ELF-1 (cell line): ENCODE results near the gene RGMB.
A peak's percentile ranks its signal among the peaks of the same experiment; 100 is the strongest.
"Not testable (repeated sequence)": the region's sequence is repeated elsewhere in the genome, so short reads cannot be mapped to it uniquely, and the experiment has no call there.

Source experiments
- DNase-seq: peaks from one replicate; pipeline ENCODE4 v3.0.0-alpha.2; 2016; ENCODE audit warnings: low read depth, low spot score

The RGMB gene, protein sequence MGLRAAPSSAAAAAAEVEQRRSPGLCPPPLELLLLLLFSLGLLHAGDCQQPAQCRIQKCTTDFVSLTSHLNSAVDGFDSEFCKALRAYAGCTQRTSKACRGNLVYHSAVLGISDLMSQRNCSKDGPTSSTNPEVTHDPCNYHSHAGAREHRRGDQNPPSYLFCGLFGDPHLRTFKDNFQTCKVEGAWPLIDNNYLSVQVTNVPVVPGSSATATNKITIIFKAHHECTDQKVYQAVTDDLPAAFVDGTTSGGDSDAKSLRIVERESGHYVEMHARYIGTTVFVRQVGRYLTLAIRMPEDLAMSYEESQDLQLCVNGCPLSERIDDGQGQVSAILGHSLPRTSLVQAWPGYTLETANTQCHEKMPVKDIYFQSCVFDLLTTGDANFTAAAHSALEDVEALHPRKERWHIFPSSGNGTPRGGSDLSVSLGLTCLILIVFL

DNA sequence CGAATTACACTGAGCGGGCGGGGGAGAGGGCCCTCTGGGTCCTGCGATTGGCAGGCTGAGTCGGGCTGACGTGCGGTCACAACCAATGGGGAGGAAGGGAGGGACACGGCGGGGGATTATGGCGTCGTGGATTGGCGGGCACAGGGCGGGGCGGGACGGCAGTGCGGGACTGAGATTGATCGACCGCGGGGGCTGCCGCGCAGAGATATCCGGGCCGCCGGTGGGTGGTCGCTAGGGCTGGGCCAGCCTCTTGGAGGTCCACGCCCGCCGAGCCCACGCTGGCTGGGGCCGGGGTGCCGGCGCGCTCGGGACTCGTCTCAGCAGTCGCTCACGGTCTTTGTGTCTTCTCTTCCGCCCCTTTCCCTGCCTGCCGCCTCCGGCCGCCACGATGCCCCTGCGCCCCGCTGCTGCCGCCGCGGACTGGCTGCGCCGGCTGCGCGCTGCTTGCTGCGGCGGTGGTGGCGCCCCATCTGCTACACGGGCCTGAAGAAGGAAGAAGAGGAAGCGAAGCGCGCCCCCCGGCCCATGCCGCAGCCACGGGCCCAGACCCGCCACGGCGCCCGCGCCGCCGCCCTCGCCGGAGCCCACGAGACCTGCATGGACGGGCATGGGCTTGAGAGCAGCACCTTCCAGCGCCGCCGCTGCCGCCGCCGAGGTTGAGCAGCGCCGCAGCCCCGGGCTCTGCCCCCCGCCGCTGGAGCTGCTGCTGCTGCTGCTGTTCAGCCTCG is at the start of gene RGMB:
Gene RGMB (plus strand): TSS at position 200 of the 728 bp plus-strand sequence. CDS start 408 bp downstream, at position 608.
- peak; percentile 99 for DNase-seq

DNA sequence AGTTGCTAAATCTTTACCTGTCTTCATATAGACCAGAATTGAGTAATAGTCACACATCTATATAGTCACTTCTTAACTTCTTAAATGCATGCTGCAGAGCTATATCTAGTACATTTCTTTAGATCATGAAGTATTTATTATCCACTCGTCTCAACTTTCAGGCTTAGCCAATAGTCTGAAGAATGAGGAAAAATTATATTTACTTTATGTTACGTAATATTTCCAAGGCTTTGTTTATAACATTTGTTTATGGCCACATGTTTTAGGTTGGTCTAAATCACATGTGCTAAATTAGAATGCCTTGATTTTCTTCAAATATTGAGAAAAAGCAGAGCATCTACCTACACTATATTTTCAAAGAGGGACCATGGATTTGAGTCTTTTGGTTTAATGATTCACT is 47.2 kb upstream of the RGMB start:
- no peak for DNase-seq

DNA sequence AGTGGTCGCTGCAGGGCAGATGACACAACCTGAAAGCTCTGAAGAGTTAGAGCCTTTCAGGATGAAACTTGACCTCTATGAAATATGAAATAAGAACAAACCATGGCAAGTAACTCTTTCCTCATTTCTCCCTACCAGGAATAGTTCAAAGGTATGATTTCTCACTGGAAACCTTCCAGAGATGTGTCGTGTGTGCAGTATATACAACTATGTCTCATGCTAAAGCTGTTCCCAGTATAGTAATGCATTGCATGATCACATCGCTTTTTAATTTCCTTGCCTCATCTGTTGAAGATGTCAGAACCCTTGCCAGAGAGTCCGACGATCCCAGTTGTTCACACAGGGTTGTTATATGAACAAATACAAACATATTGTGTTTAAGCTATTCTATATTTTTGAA is 45.8 kb upstream of the RGMB start:
- DNase-seq: no peak

DNA sequence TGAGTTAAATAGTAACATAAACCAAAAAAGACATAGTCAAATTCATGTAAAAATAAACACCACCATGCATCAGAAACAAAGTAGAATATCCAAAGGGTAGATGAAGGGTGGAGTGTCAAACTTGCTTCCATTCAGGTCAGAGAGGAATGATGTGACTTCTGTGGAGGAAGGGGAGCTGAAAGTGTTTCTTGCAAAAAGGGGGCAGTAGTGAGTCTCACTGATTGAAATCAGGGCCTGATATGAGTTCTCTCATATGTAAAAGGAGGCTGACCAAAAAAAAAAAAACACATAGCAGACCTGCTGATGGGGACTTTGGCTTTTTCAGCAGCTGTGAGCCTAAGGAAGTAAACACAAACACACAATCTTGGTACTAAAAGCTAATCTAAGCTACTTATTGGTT is 38.8 kb upstream of the RGMB start:
- DNase-seq: no peak

DNA sequence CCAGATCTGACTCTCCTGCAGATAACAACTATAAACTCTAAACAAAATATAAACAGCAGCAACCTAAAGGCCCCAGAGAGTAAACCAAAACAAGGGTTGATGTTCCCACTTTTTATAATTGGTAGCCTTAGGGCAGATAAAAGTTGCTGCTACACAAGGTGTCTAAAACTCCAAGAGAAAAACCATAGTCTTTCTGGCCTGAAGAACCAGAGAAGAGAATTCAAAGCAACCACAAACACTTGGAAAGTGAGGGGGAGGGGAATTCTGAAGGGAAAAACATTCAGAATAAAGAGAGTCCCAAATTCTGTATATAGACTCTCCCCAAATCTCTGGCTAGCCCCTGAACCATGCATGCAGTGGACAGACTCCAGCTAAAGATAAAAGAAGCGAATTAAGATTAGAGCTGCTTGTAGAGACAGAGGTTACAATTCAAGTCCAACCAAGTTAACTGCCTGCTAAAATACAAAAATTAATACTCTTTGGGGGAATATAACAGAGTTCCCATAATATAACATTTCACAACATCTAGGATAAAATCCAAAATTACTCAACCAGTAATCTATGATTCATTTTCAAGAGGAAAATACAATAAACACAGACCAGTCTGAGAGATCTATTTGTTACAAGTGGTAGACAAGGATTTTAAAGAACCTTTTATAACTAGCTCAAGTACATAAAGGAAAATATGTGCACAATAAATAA is 37.5 kb upstream of the RGMB start:
- no peak for DNase-seq

DNA sequence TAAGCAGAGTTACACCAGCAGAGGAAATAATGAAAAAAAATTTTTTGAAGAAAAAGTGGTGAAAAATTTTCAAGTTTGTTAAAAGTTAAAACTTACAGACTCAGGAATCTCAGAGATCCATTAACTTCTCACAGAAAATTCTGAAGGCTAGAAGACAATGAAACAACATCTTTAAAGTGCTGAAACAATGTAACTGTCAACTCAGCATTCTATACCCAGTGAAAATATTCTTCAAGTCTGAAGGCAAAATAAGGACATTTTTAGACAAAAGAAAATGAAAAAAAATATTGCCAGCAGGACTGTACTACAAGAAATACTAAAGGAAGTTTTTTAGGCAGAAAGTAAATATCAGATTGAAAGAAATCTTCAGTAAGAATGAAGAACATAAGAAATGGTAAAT is 36.7 kb upstream of the RGMB start:
- DNase-seq: no peak

DNA sequence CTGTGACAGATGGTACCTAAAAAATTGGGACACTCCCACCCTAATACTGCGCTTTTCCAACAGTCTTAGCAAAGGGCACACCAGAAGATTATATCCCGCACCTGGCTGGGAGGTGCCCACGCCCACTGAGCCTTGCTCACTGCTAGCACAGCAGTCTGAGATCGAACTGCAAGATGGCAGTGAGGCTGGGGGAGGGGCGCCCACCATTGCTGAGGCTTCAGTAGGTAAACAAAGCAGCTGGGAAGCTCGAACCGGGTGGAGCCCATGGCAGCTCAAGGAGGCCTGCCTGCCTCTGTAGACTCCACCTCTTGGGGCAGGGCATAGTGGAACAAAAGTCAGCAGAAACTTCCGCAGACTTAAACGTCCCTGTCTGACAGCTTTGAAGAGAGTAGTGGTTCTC is 36.0 kb upstream of the RGMB start:
- DNase-seq: not testable (repeated sequence)

DNA sequence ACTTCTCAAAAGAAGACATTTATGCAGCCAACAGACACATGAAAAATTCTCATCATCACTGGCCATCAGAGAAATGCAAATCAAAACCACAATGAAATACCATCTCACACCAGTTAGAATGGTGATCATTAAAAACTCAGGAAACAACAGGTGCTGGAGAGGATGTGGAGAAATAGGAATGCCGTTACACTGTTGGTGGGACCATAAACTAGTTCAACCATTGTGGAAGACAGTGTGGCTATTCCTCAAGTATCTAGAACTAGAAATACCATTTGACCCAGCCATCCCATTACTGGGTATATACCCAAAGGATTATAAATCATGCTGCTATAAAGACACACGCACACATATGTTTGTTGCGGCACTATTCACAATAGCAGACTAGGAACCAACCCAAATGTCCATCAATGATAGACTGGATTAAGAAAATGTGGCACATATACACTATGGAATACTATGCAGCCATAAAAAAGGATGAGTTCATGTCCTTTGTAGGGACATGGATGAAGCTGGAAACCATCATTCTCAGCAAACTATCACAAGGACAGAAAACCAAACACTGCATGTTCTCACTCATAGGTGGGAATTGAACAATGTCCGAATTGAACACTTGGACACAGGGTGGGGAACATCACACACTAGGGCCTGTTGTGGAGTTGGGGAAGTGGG is 34.8 kb upstream of the RGMB start:
- DNase-seq: not testable (repeated sequence)

DNA sequence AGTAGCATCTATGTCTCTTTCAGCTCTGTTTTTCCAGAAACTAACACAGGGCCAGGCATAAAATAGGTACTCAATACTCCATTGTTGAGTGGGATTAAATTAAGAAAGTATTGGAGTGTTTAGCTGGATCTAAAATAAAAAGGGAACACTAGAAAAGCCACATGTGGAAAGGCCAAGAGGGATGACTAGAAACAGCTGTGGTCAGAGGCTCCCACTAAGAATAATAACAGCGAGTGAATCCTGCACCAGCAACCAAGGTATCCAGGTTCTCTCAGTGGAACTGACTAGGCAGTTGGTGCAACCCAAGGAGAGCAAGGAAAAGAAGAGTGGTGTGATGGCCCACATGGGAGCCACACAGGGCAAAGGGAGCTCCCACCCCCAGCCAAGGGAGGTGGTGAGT is 31.5 kb upstream of the RGMB start:
- no peak for DNase-seq

DNA sequence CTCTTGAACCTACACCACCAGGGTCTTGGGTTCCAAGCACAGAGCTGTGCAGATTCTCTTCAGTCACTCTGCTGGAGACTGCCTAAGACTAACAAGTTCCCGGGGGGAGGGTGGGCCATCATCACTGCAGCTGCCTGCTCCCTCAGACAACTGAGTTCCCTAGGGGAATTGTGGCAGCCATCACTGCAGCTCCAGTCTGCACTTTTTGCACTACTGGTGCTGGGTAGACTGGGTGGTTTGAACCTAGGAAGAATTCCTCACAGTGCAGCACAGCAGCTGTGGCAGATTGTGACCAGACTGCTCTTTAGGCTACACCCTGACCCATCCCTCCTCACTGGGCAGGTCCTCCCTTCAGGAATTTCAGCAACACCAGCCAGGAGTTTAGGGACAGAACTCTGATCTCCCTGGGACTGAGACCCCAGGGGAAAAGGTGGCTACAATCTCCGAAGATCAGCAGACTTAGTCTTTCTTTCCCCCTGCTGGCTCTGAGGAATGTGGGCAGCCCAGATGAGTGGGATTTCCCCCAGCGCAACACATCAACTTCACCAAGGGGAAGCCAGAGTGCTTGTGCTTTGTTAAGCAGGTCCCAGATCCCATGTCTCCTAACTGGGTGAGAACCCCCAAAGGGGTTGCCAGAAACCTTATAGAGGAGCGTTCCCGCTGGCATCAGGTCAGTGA is 30.9 kb upstream of the RGMB start:
- peak; percentile 64 for DNase-seq

DNA sequence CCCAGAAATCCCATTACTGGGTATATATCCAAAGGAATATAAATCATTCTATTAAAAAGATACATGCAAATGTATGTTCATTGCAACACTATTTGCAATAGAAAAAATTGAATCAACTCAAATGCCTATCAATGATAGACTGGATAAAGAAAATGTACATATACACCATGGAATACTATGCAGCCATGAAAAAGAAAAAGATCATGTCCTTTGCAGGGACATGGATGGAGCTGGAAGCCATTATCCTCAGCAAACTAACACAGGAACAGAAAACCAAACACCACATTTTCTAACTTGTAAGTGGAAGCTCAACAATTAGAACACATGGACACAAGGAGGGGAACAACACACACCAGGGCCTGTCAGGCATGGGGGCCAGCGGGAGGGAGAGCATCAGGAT is 25.2 kb upstream of the RGMB start:
- DNase-seq: not testable (repeated sequence)

DNA sequence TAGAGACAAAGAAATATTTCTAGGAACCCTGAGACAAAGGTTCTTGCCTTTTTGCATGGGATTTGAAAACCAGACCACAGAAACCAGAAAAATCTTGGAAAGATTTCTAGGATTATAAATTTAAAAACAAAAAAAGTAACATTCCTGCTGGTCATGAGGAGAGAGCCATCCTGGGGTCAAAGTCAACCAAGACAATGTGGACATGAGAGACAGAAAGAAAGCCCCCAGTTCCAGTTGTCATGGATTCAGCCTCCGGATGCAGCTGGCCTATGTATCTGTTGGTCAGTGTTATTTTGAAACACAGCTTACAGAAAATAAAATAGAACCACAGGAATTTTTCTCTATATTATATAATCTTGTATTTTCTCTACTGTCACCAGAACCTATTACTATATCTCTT is 24.4 kb upstream of the RGMB start:
- no peak for DNase-seq

DNA sequence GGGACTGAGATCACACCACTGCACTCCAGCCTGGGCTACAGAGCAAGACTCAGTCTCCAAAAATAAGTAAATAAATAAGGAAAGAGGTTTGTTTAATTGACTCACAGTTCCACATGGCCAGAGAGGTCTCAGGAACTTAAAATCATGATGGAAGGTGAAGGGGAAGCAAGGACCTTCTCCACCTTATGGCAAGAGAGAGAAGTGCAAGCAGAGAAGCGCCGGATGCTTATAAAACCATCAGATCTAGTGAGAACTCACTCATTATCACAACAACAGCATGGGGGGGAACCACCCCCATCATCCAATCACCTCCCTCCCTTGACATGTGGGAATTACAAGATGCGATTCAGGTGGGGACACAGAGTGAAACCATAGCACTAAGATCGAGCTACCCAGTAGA is 22.8 kb upstream of the RGMB start:
- DNase-seq: peak; percentile 58

DNA sequence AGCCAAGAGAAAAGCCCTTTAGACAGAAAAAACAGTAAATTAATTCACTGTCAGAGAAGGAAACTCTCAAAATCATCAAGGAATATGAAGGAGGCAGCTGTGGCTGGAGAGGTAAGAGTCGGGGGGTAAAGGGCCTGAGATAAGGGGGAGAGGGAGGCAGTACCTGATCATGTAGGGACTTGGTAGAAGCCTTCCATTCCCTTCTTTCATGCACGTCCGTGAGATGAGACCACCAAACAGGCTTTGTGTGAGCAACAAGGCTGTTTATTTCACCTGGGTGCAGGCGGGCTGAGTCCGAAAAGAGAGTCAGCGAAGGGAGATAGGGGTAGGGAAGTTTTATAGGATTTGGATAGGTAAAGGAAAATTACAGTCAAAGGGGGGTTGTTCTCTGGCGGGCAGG is 21.1 kb upstream of the RGMB start:
- DNase-seq: not testable (repeated sequence)

DNA sequence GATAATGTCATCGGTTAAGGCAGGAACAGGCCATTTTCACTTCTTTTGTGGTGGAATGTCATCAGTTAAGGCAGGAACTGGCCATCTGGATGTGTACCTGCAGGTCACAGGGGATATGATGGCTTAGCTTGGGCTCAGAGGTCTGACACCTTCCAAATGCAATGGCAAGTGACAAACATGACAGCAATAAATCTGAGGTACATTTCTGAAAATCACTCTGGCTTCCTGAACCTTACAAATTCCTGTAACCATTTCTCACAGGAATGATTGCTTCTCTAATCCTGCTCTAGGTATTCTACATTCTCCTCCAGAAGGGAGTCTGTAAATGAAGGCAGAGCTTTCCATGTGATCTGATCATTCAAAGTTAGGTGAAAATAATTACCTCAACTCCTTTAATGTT is 20.7 kb upstream of the RGMB start:
- DNase-seq: not testable (repeated sequence)

DNA sequence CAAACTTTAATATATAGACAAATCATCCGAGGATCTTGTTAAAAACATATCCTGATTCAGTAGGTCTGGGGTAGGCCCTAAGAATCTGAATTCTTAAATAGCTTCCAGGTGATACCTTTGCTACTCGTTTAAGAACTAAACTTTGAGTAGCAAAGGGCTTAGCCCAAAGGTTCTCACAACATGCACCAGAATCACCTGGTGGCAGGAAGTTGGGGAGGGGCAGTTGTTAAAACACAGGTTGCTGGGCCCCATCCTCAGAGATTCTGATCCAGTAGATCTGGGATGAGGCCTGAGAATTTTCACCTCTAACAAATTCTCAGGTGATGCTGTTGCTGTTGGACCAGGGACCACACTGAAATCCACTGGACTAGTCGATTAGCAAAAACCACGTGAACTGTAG is 20.0 kb upstream of the RGMB start:
- no peak for DNase-seq

DNA sequence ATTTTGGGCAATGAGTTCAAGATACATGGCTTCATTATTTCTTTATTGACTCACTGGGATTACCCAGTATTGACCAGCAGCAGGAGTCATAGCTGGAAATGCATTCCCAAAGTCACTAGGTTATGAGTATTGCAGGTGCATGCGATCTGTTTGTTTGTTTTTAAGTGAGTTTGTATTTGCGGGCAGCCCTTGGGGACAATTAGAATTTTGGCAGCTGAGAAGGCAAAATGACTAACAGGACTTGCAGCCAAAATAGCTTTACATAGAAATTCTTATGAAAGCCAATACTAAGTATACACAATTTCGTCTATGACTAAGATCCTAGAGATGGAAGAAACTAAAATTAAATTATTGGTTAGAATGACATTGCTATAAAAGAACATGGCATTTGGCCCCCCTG is 18.1 kb upstream of the RGMB start:
- no peak for DNase-seq

DNA sequence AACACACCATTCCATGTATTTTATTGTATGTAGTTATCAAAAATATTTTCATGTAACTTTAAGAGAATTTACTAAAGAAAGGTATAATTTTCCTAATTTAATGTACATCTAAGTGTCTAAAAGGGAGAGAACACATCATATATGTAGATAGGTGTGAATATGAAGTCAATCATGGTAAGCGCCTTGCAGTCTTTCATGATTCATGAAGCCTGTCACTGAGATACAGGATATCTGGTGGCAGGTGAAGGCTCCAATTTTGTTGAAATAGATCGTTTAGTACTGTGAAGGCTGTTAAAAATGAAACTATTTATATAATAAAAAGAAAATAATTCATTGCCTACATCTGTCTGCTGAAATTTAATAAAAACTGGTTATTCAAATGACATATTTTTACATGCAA is 15.5 kb upstream of the RGMB start:
- no peak for DNase-seq

DNA sequence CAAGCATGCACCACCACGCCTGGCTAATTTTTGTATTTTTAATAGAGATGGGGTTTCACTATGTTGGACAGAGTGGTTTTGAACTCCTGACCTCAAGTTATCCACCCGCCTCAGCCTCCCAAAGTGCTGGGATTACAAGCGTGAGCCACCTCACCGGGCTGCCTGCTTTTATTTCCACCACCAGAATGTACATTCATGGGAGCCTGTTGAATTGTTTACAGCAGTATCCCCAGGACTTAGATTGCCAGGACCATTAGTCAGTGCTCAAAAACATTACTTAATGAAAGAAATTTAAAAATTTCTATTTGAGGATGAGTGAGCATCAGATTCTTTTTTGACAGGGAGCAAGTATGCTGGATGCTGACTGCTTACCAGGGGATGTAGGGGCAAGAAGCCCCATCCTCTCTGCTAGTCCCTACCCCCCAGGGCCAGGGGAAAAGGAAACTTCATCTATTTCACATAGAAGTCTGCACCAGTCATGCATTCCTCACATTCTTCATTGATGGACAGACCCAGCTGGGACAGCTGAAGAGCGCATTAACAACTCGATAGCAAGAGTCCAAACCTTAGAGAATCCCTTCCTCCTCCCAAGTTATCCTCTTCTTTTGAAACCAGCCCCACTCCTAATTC is 10.3 kb upstream of the RGMB start:
- DNase-seq: peak; percentile 81

DNA sequence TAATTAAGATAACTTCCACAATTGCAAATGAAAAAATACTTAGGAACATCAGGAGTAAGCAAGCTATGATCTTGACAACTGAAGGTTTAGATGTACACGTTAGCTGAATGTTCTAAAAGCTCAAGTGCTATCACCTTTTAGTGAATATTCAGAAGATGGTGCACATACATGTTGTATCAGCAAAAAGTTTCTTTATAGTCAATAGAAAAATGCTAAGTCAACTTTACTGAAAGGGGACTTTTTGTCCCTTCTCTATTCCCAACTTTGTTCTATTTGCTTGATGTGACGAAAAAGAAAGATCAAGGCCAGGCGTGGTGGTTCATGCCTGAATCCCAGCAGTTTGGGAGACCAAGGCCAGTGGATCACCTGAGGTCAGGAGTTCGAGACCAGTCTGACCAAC is 7.6 kb upstream of the RGMB start:
- DNase-seq: no peak

DNA sequence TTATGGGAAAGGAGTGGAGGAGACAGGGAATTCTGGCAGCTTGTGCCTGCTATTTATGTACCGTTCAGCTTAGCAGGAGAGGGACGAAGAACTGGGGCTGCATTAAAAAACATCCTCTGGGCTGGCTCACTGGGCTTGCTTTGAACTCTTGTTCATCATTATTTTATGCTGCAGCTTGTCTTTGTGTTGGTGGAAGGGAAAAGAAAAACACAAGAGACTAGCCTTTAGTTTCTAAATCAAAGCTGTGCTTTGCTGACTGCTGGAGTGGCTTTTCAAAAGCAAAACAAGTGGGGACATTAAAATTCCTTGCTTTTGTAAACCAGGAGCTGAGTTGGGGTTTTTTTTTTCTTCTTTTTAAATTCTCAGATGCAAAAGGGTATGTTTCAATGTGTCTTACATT is 5.9 kb upstream of the RGMB start:
- DNase-seq: peak; percentile 22
